Lower leg skin (tissue), 3 donors: Measurements from ENCODE around the gene RUVBL2.

Source experiments
- POLR2A ChIP-seq, 2 donors: fragments of 450-650 bp; IDR thresholded peaks; one replicate each; pipeline ENCODE4 v1.6.1; 2016 to 2017; ENCODE audit warnings: antibody characterized with exemption in 2 of 2, mild to moderate bottlenecking in 1 of 2, moderate library complexity in 1 of 2
- TF ChIP-seq, protein P1 (sequence below), 3 donors: fragments of 450-650 bp; IDR thresholded peaks; one replicate each; pipeline ENCODE4 v1.5.1; 2016; ENCODE audit warnings: antibody characterized with exemption in 3 of 3, mild to moderate bottlenecking in 3 of 3, moderate library complexity in 2 of 3

DNA sequence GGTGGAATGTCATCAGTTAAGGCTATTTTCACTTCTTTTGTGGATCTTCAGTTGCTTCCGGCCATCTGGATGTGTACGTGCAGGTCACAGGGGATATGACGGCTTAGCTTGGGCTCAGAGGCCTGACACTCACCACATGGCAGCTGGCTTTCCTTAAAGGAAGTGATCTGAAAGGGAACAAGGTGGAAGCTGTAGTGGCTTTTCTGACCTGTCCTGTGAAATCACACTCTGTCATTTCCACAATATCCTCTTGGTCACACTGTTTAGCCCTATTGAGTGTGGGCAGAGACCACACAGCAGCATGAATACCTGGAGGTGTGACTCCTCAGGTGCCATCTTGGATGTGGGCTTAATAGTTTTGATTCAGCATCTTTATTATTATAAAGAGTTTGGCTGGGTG, 43.5 kb upstream of the RUVBL2 start:
- TF ChIP-seq, protein P1, sequence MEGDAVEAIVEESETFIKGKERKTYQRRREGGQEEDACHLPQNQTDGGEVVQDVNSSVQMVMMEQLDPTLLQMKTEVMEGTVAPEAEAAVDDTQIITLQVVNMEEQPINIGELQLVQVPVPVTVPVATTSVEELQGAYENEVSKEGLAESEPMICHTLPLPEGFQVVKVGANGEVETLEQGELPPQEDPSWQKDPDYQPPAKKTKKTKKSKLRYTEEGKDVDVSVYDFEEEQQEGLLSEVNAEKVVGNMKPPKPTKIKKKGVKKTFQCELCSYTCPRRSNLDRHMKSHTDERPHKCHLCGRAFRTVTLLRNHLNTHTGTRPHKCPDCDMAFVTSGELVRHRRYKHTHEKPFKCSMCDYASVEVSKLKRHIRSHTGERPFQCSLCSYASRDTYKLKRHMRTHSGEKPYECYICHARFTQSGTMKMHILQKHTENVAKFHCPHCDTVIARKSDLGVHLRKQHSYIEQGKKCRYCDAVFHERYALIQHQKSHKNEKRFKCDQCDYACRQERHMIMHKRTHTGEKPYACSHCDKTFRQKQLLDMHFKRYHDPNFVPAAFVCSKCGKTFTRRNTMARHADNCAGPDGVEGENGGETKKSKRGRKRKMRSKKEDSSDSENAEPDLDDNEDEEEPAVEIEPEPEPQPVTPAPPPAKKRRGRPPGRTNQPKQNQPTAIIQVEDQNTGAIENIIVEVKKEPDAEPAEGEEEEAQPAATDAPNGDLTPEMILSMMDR (IDR thresholded peaks at IDR 0.05), result no peak
- TF ChIP-seq POLR2A (IDR thresholded peaks at IDR 0.05), result no peak
